H1 (cell line): ENCODE data around the gene VPS25. TPM values are rescaled to one million over a fixed set of nuclear protein-coding genes. Genes with fewer than 3 reads are reported as not detected.

Source experiments
- CTCF ChIA-PET: fragments of 300-600 bp; sonication (Branson Sonifier 250); formaldehyde crosslinking; loops from one replicate; lab custom pipeline; 2021; ENCODE audit not compliant: partially characterized antibody; lab: Charles Lee
- POLR2A ChIA-PET: fragments of 300-600 bp; sonication (Branson Sonifier 250); formaldehyde crosslinking; loops from one replicate; lab custom pipeline; 2021; ENCODE audit warnings: inconsistent platforms; ENCODE audit not compliant: partially characterized antibody; lab: Charles Lee
- DNase-seq, 2 experiments: peaks; one replicate each; pipeline versions ENCODE4 v3.0.0 to v3.0.0-alpha.2; 2010 to 2022; ENCODE audit warnings: low spot score in 2 of 2, low read depth in 1 of 2, mixed read lengths in 1 of 2
- FAIRE-seq: peaks from 2 replicates; lab custom pipeline; 2011; peaks lifted over from hg19 to GRCh38; lab: Jason Lieb, UNC
- H2AFZ ChIP-seq: 2 replicates; pipeline ENCODE4 v1.8.1; 2012; ENCODE audit warnings: low read length, inconsistent platforms
- H2AK5ac ChIP-seq: 2 replicates; pipeline ENCODE4 v1.6.1; 2013; ENCODE audit warnings: low read depth, low read length
- H2BK120ac ChIP-seq: replicated peaks from 2 replicates; pipeline ENCODE3; 2013; ENCODE audit warnings: low read depth, low read length, inconsistent platforms
- H2BK12ac ChIP-seq: 2 replicates; pipeline ENCODE4 v1.6.1; 2013; ENCODE audit warnings: low read depth, low read length
- H2BK15ac ChIP-seq: 2 replicates; pipeline ENCODE4 v1.6.1; 2013; ENCODE audit warnings: low read length
- H2BK20ac ChIP-seq: 2 replicates; pipeline ENCODE4 v1.6.1; 2013; ENCODE audit warnings: low read length
- H2BK5ac ChIP-seq: 2 replicates; pipeline ENCODE4 v1.6.1; 2013; ENCODE audit warnings: low read depth, low read length
- H3K14ac ChIP-seq: 2 replicates; pipeline ENCODE4 v1.6.1; 2013; ENCODE audit warnings: inconsistent platforms; ENCODE audit not compliant: insufficient read length
- H3K18ac ChIP-seq: 2 replicates; pipeline ENCODE4 v1.6.1; 2013; ENCODE audit warnings: low read length; ENCODE audit errors: extremely low read depth
- H3K23ac ChIP-seq: 2 replicates; pipeline ENCODE4 v1.6.1; 2013; ENCODE audit warnings: inconsistent platforms; ENCODE audit not compliant: insufficient read length
- H3K23me2 ChIP-seq: 2 replicates; pipeline ENCODE4 v1.6.1; 2013; ENCODE audit warnings: low read depth, low read length
- H3K27ac ChIP-seq: 2 replicates; pipeline ENCODE4 v1.6.1; 2011; ENCODE audit warnings: low read depth, low read length, inconsistent platforms
- H3K27me3 ChIP-seq, 4 experiments: replicated peaks in 1 of 4; 1 replicate in 1 of 4; 2 replicates in 3 of 4; pipeline versions ENCODE4 v1.6.1 to v1.8.1; 2011 to 2013; ENCODE audit warnings: low read length in 3 of 4, mild to moderate bottlenecking in 3 of 4, inconsistent platforms in 2 of 4, mixed read lengths in 2 of 4, moderate library complexity in 1 of 4; ENCODE audit not compliant: control insufficient read depth in 3 of 4, insufficient read depth in 3 of 4; ENCODE audit errors: extremely low read depth in 1 of 4
- H3K36me3 ChIP-seq, 4 experiments: 2 replicates each; pipeline versions ENCODE4 v1.6.1 to v1.8.1; 2011 to 2013; ENCODE audit warnings: mild to moderate bottlenecking in 4 of 4, low read length in 3 of 4, moderate library complexity in 2 of 4, control low read depth in 1 of 4, inconsistent platforms in 1 of 4; ENCODE audit not compliant: insufficient read depth in 4 of 4, control insufficient read depth in 2 of 4
- H3K4ac ChIP-seq: replicated peaks from 2 replicates; pipeline ENCODE3; 2013; ENCODE audit warnings: low read length, low read depth, mixed read lengths, inconsistent platforms; ENCODE audit not compliant: insufficient read length
- H3K4me1 ChIP-seq, 4 experiments: replicated peaks in 1 of 4; 1 replicate in 1 of 4; 2 replicates in 3 of 4; pipeline versions ENCODE4 v1.6.1 to v1.8.1; 2011 to 2013; ENCODE audit warnings: low read length in 3 of 4, inconsistent platforms in 2 of 4, mixed read lengths in 1 of 4; ENCODE audit not compliant: insufficient read depth in 4 of 4, control insufficient read depth in 3 of 4
- H3K4me2 ChIP-seq, 2 experiments: 2 replicates each; pipeline versions ENCODE4 v1.6.1 to v1.8.1; 2011 to 2013; ENCODE audit warnings: low read depth in 2 of 2, low read length in 2 of 2, control low read depth in 1 of 2, inconsistent platforms in 1 of 2, mild to moderate bottlenecking in 1 of 2; ENCODE audit not compliant: insufficient read depth in 1 of 2
- H3K4me3 ChIP-seq, 4 experiments: fragments of 200-600, 300-600 bp in 1 of 4; sonication (generic), shearing (Covaris generic), sonication (Bioruptor Twin) in 1 of 4; 2 replicates each; pipeline versions ENCODE4 v1.5.1 to v1.8.1; 2011 to 2016; ENCODE audit warnings: low read length in 4 of 4, low read depth in 3 of 4, control low read depth in 2 of 4, inconsistent platforms in 2 of 4, mild to moderate bottlenecking in 2 of 4, mixed read lengths in 1 of 4, moderate library complexity in 1 of 4; ENCODE audit not compliant: insufficient read depth in 2 of 4; ENCODE audit errors: extremely low read depth in 1 of 4
- H3K56ac ChIP-seq: replicated peaks from 2 replicates; pipeline ENCODE3; 2013; ENCODE audit warnings: low read depth, mild to moderate bottlenecking, mixed read lengths, low read length, inconsistent platforms; ENCODE audit not compliant: insufficient read length
- H3K79me1 ChIP-seq: 2 replicates; pipeline ENCODE4 v1.6.1; 2013; ENCODE audit warnings: low read depth, low read length, control low read depth
- H3K79me2 ChIP-seq, 2 experiments: 2 replicates each; pipeline versions ENCODE4 v1.6.1 to v1.8.1; 2012 to 2013; ENCODE audit warnings: low read length in 2 of 2, mild to moderate bottlenecking in 2 of 2, inconsistent platforms in 1 of 2; ENCODE audit not compliant: insufficient read depth in 2 of 2, control insufficient read depth in 1 of 2
- H3K9ac ChIP-seq, 4 experiments: replicated peaks in 1 of 4; 1 replicate in 1 of 4; 2 replicates in 3 of 4; pipeline versions ENCODE4 v1.6.1 to v1.8.1; 2011 to 2013; ENCODE audit warnings: low read depth in 3 of 4, low read length in 3 of 4, control low read depth in 2 of 4, mild to moderate bottlenecking in 2 of 4, moderate library complexity in 2 of 4, inconsistent platforms in 1 of 4; ENCODE audit errors: extremely low read depth in 1 of 4
- H3K9me3 ChIP-seq, 2 experiments: 2 replicates each; pipeline versions ENCODE4 v1.6.1 to v1.8.1; 2012 to 2013; ENCODE audit warnings: mild to moderate bottlenecking in 2 of 2, moderate library complexity in 2 of 2, control low read depth in 1 of 2, inconsistent platforms in 1 of 2, low read depth in 1 of 2, low read length in 1 of 2, mixed read lengths in 1 of 2; ENCODE audit not compliant: insufficient read depth in 2 of 2
- H4K20me1 ChIP-seq, 2 experiments: replicated peaks in 1 of 2; 2 replicates each; pipeline versions ENCODE3 to v1.8.1; 2011 to 2013; ENCODE audit warnings: inconsistent platforms in 2 of 2, low read length in 2 of 2, mild to moderate bottlenecking in 1 of 2; ENCODE audit not compliant: insufficient read depth in 2 of 2, control insufficient read depth in 1 of 2
- H4K5ac ChIP-seq: 2 replicates; pipeline ENCODE4 v1.6.1; 2013; ENCODE audit warnings: low read length, low read depth, mixed read lengths, inconsistent platforms; ENCODE audit not compliant: insufficient read length
- H4K8ac ChIP-seq: 2 replicates; pipeline ENCODE4 v1.8.0; 2013; ENCODE audit warnings: mild to moderate bottlenecking, moderate library complexity, low read length, inconsistent platforms; ENCODE audit not compliant: insufficient read depth; ENCODE audit errors: extremely low read depth
- H4K91ac ChIP-seq: replicated peaks from 2 replicates; pipeline ENCODE3; 2013; ENCODE audit warnings: low read length, mixed read lengths, inconsistent platforms; ENCODE audit not compliant: insufficient read length
- ASH2L ChIP-seq: fragments of 200-600, 300-600 bp; sonication (generic); IDR thresholded peaks from one replicate; pipeline ENCODE4 v1.7.1; 2017; ENCODE audit warnings: low read length
- CHD1 ChIP-seq: IDR thresholded peaks from 2 replicates; pipeline ENCODE4 v1.6.1; 2012; ENCODE audit warnings: low read depth, low read length, improper control_type of control experiment
- CHD2 ChIP-seq: IDR thresholded peaks from 2 replicates; pipeline ENCODE4 v1.6.1; 2012; ENCODE audit warnings: low read length, improper control_type of control experiment
- EGR1 ChIP-seq: IDR thresholded peaks from 2 replicates; pipeline ENCODE4 v1.6.1; 2011; ENCODE audit warnings: low read depth, low read length, borderline replicate concordance
- EZH2 ChIP-seq: fragments of 200-600 bp; sonication (generic); IDR thresholded peaks from 2 replicates; pipeline ENCODE4 v1.7.1; 2012; ENCODE audit warnings: low read depth, mild to moderate bottlenecking, moderate library complexity, low read length, inconsistent platforms; ENCODE audit not compliant: severe bottlenecking
- GABPA ChIP-seq: IDR thresholded peaks from 2 replicates; pipeline ENCODE4 v1.6.1; 2011; ENCODE audit warnings: mild to moderate bottlenecking, low read length, moderate library complexity, borderline replicate concordance; ENCODE audit not compliant: insufficient read depth
- HDAC2 ChIP-seq, 2 experiments: fragments of 300-600 bp in 1 of 2; sonication (generic) in 1 of 2; IDR thresholded peaks; 2 replicates each; pipeline ENCODE4 v1.6.1; 2011 to 2012; ENCODE audit warnings: low read depth in 2 of 2, low read length in 2 of 2, mild to moderate bottlenecking in 2 of 2, moderate library complexity in 2 of 2, borderline replicate concordance in 1 of 2, inconsistent platforms in 1 of 2
- JUND ChIP-seq: IDR thresholded peaks from 2 replicates; pipeline ENCODE4 v1.6.1; 2011; ENCODE audit warnings: mild to moderate bottlenecking, improper control_type of control experiment, low read length
- KDM4A ChIP-seq: IDR thresholded peaks from one replicate; pipeline ENCODE4 v1.7.1; 2012; ENCODE audit warnings: low read depth, mild to moderate bottlenecking, moderate library complexity, low read length, inconsistent platforms; ENCODE audit not compliant: severe bottlenecking
- SIRT6 ChIP-seq: IDR thresholded peaks from one replicate; pipeline ENCODE4 v1.7.1; 2012; ENCODE audit warnings: low read length, inconsistent platforms
- WGBS, 2 experiments: shearing (Covaris generic) in 1 of 2; methylation state at CpG; one replicate each; pipeline versions ENCODE4 v1.1.6 to v1.1.7; 2013 to 2015; ENCODE audit warnings: low lambda C conversion rate in 2 of 2, mixed read lengths in 2 of 2, inconsistent platforms in 1 of 2, low coverage in 1 of 2, missing lambda C conversion rate in 1 of 2; ENCODE audit not compliant: insufficient replicate concordance in 2 of 2, insufficient coverage in 1 of 2, insufficient read length in 1 of 2; ENCODE audit errors: extremely low coverage in 1 of 2, missing lambda C conversion rate in 1 of 2; 5-methylcytosine and 5-hydroxymethylcytosine counted together
- polyA plus RNA-seq, 7 experiments: library from polyadenylated mRNA; depleted of rRNA in 3 of 7; stranded (reverse) in 5 of 7; unstranded in 2 of 7; fragments of >200 nt in 5 of 7; fragments of 200-250 nt in 2 of 7; gene quantifications; 1 replicate in 5 of 7; 2 replicates in 1 of 7; 4 replicates in 1 of 7; pipeline versions ENCODE4 v1.2.1 to v1.2.3, GENCODE V29; 2011 to 2013; ENCODE audit warnings: missing spikeins in 2 of 7, mixed read lengths in 2 of 7
- total RNA-seq: library from RNA; stranded (reverse); fragmentation: NEBNext Ultra II Directional; extraction: Animal tissue kit (Norgen Biotek cat#: 25700); gene quantifications from 2 replicates; pipeline ENCODE4 v1.2.1, GENCODE V29; 2021
- TF ChIP-seq, protein P1 (sequence below): IDR thresholded peaks from 2 replicates; pipeline ENCODE4 v1.6.1; 2011; ENCODE audit warnings: low read depth, mild to moderate bottlenecking, low read length; ENCODE audit not compliant: insufficient read depth

The VPS25 gene
- total and polyA plus RNA-seq, 2 of the 8 experiments (the other 6 are each of a cell fraction or from before 2014, with no cell fraction given): 88.2 to 188 TPM

- no peak overlapping the region for H3K56ac ChIP-seq
- no peak for TF ChIP-seq SIRT6
- TF ChIP-seq ASH2L: no peak
- no peak for TF ChIP-seq EZH2
- no peak for TF ChIP-seq GABPA
- no peak for TF ChIP-seq KDM4A
- TF ChIP-seq CHD2: no peak
- no peak for TF ChIP-seq CHD1
- TF ChIP-seq, protein P1, sequence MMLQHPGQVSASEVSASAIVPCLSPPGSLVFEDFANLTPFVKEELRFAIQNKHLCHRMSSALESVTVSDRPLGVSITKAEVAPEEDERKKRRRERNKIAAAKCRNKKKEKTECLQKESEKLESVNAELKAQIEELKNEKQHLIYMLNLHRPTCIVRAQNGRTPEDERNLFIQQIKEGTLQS: no peak
- no peak for TF ChIP-seq EGR1
- no peak for TF ChIP-seq JUND
- no peak for TF ChIP-seq HDAC2 (IDR thresholded peaks at IDR 0.05; ENCODE audit: borderline replicate concordance in 1 of 2, low read depth in 2 of 2, low read length in 2 of 2)
Measured at GRCh38 chr17:42774066-42774745, 957 bp downstream of the VPS25 start.

More at GRCh38 chr17:42774066-42774745, 957 bp downstream of the VPS25 start:
- Histone ChIP-seq H4K20me1 (no peaks in the 10 kb centered on the region), H2BK12ac (no peak overlapping the region), H3K23ac (no peak overlapping the region), H3K4me1 (no peaks in the 10 kb centered on the region), H3K14ac (no peak overlapping the region), H4K91ac (no peak overlapping the region), H3K36me3 (peaks cover 5 to 20% (median 13%) of the 10 kb centered on the region in 4 experiments; a peak in 5 of 8 replicates), H3K27me3 (no peaks in the 10 kb centered on the region; a peak in 1 of 7 replicates), H4K5ac (no peak overlapping the region), H3K79me1 (0 out of 2 replicates have a peak, but pooled peaks cover 4% of the 10 kb centered on the region), H2AFZ (no peak overlapping the region), H3K18ac (no peak overlapping the region), H3K79me2 (no peaks in the 10 kb centered on the region), H3K4me3 (peak overlapping the region; percentile 80 to 94 (median 84); a peak in 7 of 8 replicates), H2AK5ac (no peak overlapping the region), H2BK15ac (no peak overlapping the region), H4K8ac (no peak overlapping the region), H2BK20ac (no peak overlapping the region), H3K4me2 (peak overlapping the region; percentile 68 to 94), H3K23me2 (peaks cover 5% of the 10 kb centered on the region; the same call in 1 of the 2 replicates), H3K27ac (no peak overlapping the region), H2BK5ac (no peak overlapping the region), H3K4ac (no peak overlapping the region), H3K9me3 (no peaks in the 10 kb centered on the region), H2BK120ac (no peak overlapping the region), H3K9ac (peak overlapping the region; percentile 63 to 92 (median 78); a peak in 5 of 7 replicates)
- POLR2A ChIA-PET: interaction anchor here (0.5 to 2.4 kb wide), 13 partner anchors 8 to 155 kb away, joined by 3 to 15 read pairs (median 3); partner anchors contain the start of genes BECN1, CNTD1 and COA3
- CTCF ChIA-PET: interaction anchor here (0.5 to 3.5 kb wide), 9 partner anchors 12 to 379 kb away, joined by 3 to 30 read pairs (median 3); partner anchors contain the start of gene RAMP2
- no peak for FAIRE-seq
- DNase-seq: no peak
- 78% methylated on average over 3 of the region's 3 CpGs; no CpG with 5 or more reads in 1 of the 2 experiments for WGBS, 2 experiments
